IMR-90 (cell line): ENCODE measurements around the gene STXBP4. TPM values are rescaled to one million over a fixed set of nuclear protein-coding genes. Genes with fewer than 3 reads are reported as not detected.
A peak's percentile ranks its signal among the peaks of the same experiment; 100 is the strongest.

Experiments
- ATAC-seq: fragments of 200-7000 bp; cut with Tn5 transposase; 2 replicates; pipeline ENCODE4 v1.9.1; 2020; ENCODE audit warnings: low read depth, mild to moderate bottlenecking, moderate library complexity
- BruUV-seq: library from RNA; stranded (reverse); fragments of 400-500 nt; replicated peaks from 2 replicates; lab custom pipeline; 2021; lab: Mats Ljungman, UMichigan
- CTCF ChIA-PET: fragments of 300-600 bp; formaldehyde crosslinking; extraction: SDS; loops from one replicate; lab custom pipeline; 2021; ENCODE audit warnings: antibody characterized with exemption; lab: Yijun Ruan, JAX
- POLR2A ChIA-PET: fragments of 300-600 bp; sonication (Branson Sonifier 250); formaldehyde crosslinking; loops from one replicate; lab custom pipeline; 2022; ENCODE audit warnings: antibody characterized with exemption; ENCODE audit not compliant: unreplicated experiment; lab: Charles Lee
- DNase-seq: peaks from one replicate; pipeline ENCODE4 v3.0.0; 2013
- H2AFZ ChIP-seq: replicated peaks from 2 replicates; pipeline ENCODE3; 2013; ENCODE audit warnings: low read length, mild to moderate bottlenecking; ENCODE audit not compliant: poor library complexity
- H2AK5ac ChIP-seq: 2 replicates; pipeline ENCODE4 v1.6.1; 2013; ENCODE audit warnings: low read depth, low read length, inconsistent platforms
- H2AK9ac ChIP-seq: replicated peaks from 2 replicates; pipeline ENCODE3; 2013; ENCODE audit warnings: mild to moderate bottlenecking, low read depth, low read length, moderate library complexity; ENCODE audit not compliant: poor library complexity
- H2BK120ac ChIP-seq: 2 replicates; pipeline ENCODE4 v1.6.1; 2013; ENCODE audit warnings: low read depth, low read length, inconsistent platforms
- H2BK15ac ChIP-seq: 3 replicates; pipeline ENCODE4 v1.6.1; 2013; ENCODE audit warnings: low read depth, low read length, inconsistent platforms
- H2BK20ac ChIP-seq: 2 replicates; pipeline ENCODE4 v1.6.1; 2013; ENCODE audit warnings: low read depth, mild to moderate bottlenecking, inconsistent platforms, low read length, moderate library complexity
- H2BK5ac ChIP-seq: 2 replicates; pipeline ENCODE4 v1.6.1; 2013; ENCODE audit warnings: mild to moderate bottlenecking, low read depth, low read length, inconsistent platforms; ENCODE audit not compliant: poor library complexity, severe bottlenecking
- H3K14ac ChIP-seq: replicated peaks from 2 replicates; pipeline ENCODE4 v1.6.1; 2013; ENCODE audit warnings: low read depth, low read length, inconsistent platforms
- H3K18ac ChIP-seq: 2 replicates; pipeline ENCODE4 v1.6.1; 2013; ENCODE audit warnings: low read depth, low read length, control low read depth
- H3K23ac ChIP-seq: 2 replicates; pipeline ENCODE4 v1.6.1; 2013; ENCODE audit warnings: low read depth, low read length, inconsistent platforms
- H3K27ac ChIP-seq: 2 replicates; pipeline ENCODE4 v1.5.1; 2013; ENCODE audit warnings: mild to moderate bottlenecking, control low read depth, low read length; ENCODE audit not compliant: insufficient read depth
- H3K27me3 ChIP-seq: 2 replicates; pipeline ENCODE4 v1.6.1; 2013; ENCODE audit warnings: low read length; ENCODE audit not compliant: control insufficient read depth, insufficient read depth
- H3K36me3 ChIP-seq: 2 replicates; pipeline ENCODE4 v1.6.1; 2013; ENCODE audit warnings: low read length, mixed read lengths; ENCODE audit not compliant: control insufficient read depth, insufficient read depth
- H3K4ac ChIP-seq: 2 replicates; pipeline ENCODE4 v1.6.1; 2013; ENCODE audit warnings: low read depth, low read length, inconsistent platforms
- H3K4me1 ChIP-seq: 2 replicates; pipeline ENCODE4 v1.6.1; 2013; ENCODE audit warnings: low read length, mixed read lengths; ENCODE audit not compliant: control insufficient read depth, insufficient read depth
- H3K4me2 ChIP-seq: 2 replicates; pipeline ENCODE4 v1.6.1; 2013; ENCODE audit warnings: low read depth, mild to moderate bottlenecking, control low read depth, low read length, moderate library complexity
- H3K4me3 ChIP-seq: 2 replicates; pipeline ENCODE4 v1.5.1; 2013; ENCODE audit warnings: low read depth, mild to moderate bottlenecking, control low read depth, low read length, moderate library complexity; ENCODE audit not compliant: insufficient read depth
- H3K56ac ChIP-seq: 2 replicates; pipeline ENCODE4 v1.6.1; 2013; ENCODE audit warnings: low read length, inconsistent platforms; ENCODE audit not compliant: insufficient read depth; ENCODE audit errors: extremely low read depth
- H3K79me1 ChIP-seq, 2 experiments: 2 replicates each; pipeline ENCODE4 v1.6.1; 2013; ENCODE audit warnings: low read length in 2 of 2, inconsistent platforms in 1 of 2, low read depth in 1 of 2
- H3K9ac ChIP-seq: 2 replicates; pipeline ENCODE4 v1.6.1; 2013; ENCODE audit warnings: low read depth, low read length, control low read depth
- H3K9me1 ChIP-seq: 2 replicates; pipeline ENCODE4 v1.6.1; 2013; ENCODE audit warnings: low read length, inconsistent platforms; ENCODE audit not compliant: insufficient read depth
- H3K9me3 ChIP-seq: 2 replicates; pipeline ENCODE4 v1.6.1; 2013; ENCODE audit warnings: low read length; ENCODE audit not compliant: control insufficient read depth, insufficient read depth
- H4K20me1 ChIP-seq: 2 replicates; pipeline ENCODE4 v1.6.1; 2013; ENCODE audit warnings: low read length, inconsistent platforms; ENCODE audit not compliant: insufficient read depth
- H4K5ac ChIP-seq: 2 replicates; pipeline ENCODE4 v1.6.1; 2013; ENCODE audit warnings: mild to moderate bottlenecking, low read depth, low read length, control low read depth
- H4K8ac ChIP-seq, 2 experiments: 2 replicates each; pipeline ENCODE4 v1.6.1; 2013; ENCODE audit warnings: low read depth in 2 of 2, low read length in 2 of 2, control low read depth in 1 of 2, inconsistent platforms in 1 of 2
- H4K91ac ChIP-seq: 2 replicates; pipeline ENCODE4 v1.6.1; 2013; ENCODE audit warnings: low read depth, low read length, inconsistent platforms; ENCODE audit not compliant: insufficient read depth
- BHLHE40 ChIP-seq: fragments of 150-350 bp; IDR thresholded peaks from 2 replicates; pipeline ENCODE4 v1.6.1; 2016; ENCODE audit warnings: mild to moderate bottlenecking, low read depth, low read length
- CEBPB ChIP-seq: IDR thresholded peaks from 2 replicates; pipeline ENCODE4 v1.6.1; 2012; ENCODE audit warnings: low read depth, low read length, improper control_type of control experiment
- CHD1 ChIP-seq: IDR thresholded peaks from 2 replicates; pipeline ENCODE4 v1.6.1; 2012; ENCODE audit warnings: low read depth, low read length, improper control_type of control experiment
- CTCF ChIP-seq: conservative IDR thresholded peaks from 2 replicates; pipeline ENCODE4 v1.5.1; 2012; ENCODE audit warnings: mild to moderate bottlenecking, low read depth, low read length, improper control_type of control experiment
- ELK1 ChIP-seq: fragments of 150-350 bp; IDR thresholded peaks from 2 replicates; pipeline ENCODE4 v1.6.1; 2016; ENCODE audit warnings: low read depth, mild to moderate bottlenecking, low read length, moderate library complexity, borderline replicate concordance
- FOS ChIP-seq: fragments of 150-350 bp; IDR thresholded peaks from 2 replicates; pipeline ENCODE4 v1.6.1; 2016; ENCODE audit warnings: low read depth, low read length
- MAFK ChIP-seq: IDR thresholded peaks from 2 replicates; pipeline ENCODE4 v1.6.1; 2012; ENCODE audit warnings: low read depth, low read length, improper control_type of control experiment
- MXI1 ChIP-seq: IDR thresholded peaks from 2 replicates; pipeline ENCODE4 v1.6.1; 2012; ENCODE audit warnings: low read depth, mild to moderate bottlenecking, low read length, moderate library complexity, borderline replicate concordance
- NFE2L2 ChIP-seq: fragments of 150-350 bp; IDR thresholded peaks from 2 replicates; pipeline ENCODE4 v1.6.1; 2016; ENCODE audit warnings: low read depth, mild to moderate bottlenecking, low read length
- RAD21 ChIP-seq: IDR thresholded peaks from 2 replicates; pipeline ENCODE4 v1.6.1; 2012; ENCODE audit warnings: low read length, improper control_type of control experiment
- RCOR1 ChIP-seq: IDR thresholded peaks from 2 replicates; pipeline ENCODE4 v1.6.1; 2012; ENCODE audit warnings: mild to moderate bottlenecking, low read length, improper control_type of control experiment; ENCODE audit not compliant: insufficient replicate concordance
- RFX5 ChIP-seq: IDR thresholded peaks from 2 replicates; pipeline ENCODE4 v1.8.0; 2012; ENCODE audit warnings: low read depth, mild to moderate bottlenecking, low read length, moderate library complexity
- SMC3 ChIP-seq: fragments of 150-350 bp; IDR thresholded peaks from 2 replicates; pipeline ENCODE4 v1.6.1; 2016; ENCODE audit warnings: low read depth, mild to moderate bottlenecking, antibody characterized with exemption, low read length, moderate library complexity
- USF2 ChIP-seq: fragments of 150-350 bp; IDR thresholded peaks from 2 replicates; pipeline ENCODE4 v1.6.1; 2017; ENCODE audit warnings: mild to moderate bottlenecking, antibody characterized with exemption, low read length, low read depth
- whole genome bisulfite sequencing, 2 experiments: methylation state at CpG; one replicate each; pipeline versions ENCODE4 v1.1.5 to v1.1.7; 2013; ENCODE audit warnings: missing lambda C conversion rate in 2 of 2; ENCODE audit not compliant: insufficient read length in 1 of 2; ENCODE audit errors: extremely low coverage in 2 of 2; 5-methylcytosine and 5-hydroxymethylcytosine counted together
- dilution Hi-C: fragments of 300-500 bp; cut with HindIII; formaldehyde crosslinking; loops from one replicate; pipeline ENCODE4 v1.14.3; 2018; ENCODE audit warnings: low sequenced_read_pairs; ENCODE audit not compliant: unreplicated experiment
- in situ Hi-C: fragments of 300-500 bp; cut with MboI; formaldehyde crosslinking; loops from 3 replicates; pipeline ENCODE4 v1.14.3; 2019; ENCODE audit warnings: low sequenced_read_pairs, inconsistent platforms, mixed read lengths
- intact Hi-C: fragments of 100-400 bp; cut with micrococcal nuclease; formaldehyde crosslinking; loops from 2 replicates; pipeline ENCODE4 v1.10.0; 2022
- polyA plus RNA-seq, 3 experiments: library from polyadenylated mRNA; depleted of rRNA; stranded (reverse); fragments of >200 nt; gene quantifications; 2 replicates each; pipeline ENCODE4 v1.2.3, GENCODE V29; 2012; ENCODE audit warnings: low replicate concordance in 1 of 3
- total RNA-seq: library from RNA; depleted of rRNA; stranded (reverse); fragments of >200 nt; gene quantifications from 2 replicates; pipeline ENCODE4 v1.2.3, GENCODE V29; 2012

The STXBP4 gene
- total and polyA plus RNA-seq, 2 of the 4 experiments (the other 2 are of a cell fraction) = 4.1 to 20.4 TPM

GRCh38 chr17:55090079-55090492, 121.5 kb downstream of the STXBP4 start:
- Histone ChIP-seq H4K8ac (peak overlapping the region in 1 of 2 experiments; percentile 32; a peak in 1 of 4 replicates), H3K56ac (no peak overlapping the region), H2AK5ac (no peak overlapping the region), H3K27ac (no peak overlapping the region), H3K9me1 (no peaks in the 10 kb centered on the region), H3K27me3 (no peaks in the 10 kb centered on the region), H4K20me1 (no peaks in the 10 kb centered on the region), H3K4ac (no peak overlapping the region), H3K14ac (no peak overlapping the region), H4K91ac (no peak overlapping the region; the same call in 1 of the 2 replicates), H3K79me1 (no peaks in the 10 kb centered on the region; a peak in 1 of 4 replicates), H2BK20ac (no peak overlapping the region), H2BK120ac (no peak overlapping the region), H3K4me1 (peaks cover 5% of the 10 kb centered on the region), H3K9me3 (no peaks in the 10 kb centered on the region), H3K18ac (no peak overlapping the region), H2BK15ac (no peak overlapping the region), H2AK9ac (no peak overlapping the region), H3K23ac (no peak overlapping the region), H3K9ac (no peak overlapping the region), H3K4me3 (no peak overlapping the region), H4K5ac (no peak overlapping the region), H3K36me3 (no peaks in the 10 kb centered on the region), H3K4me2 (no peak overlapping the region), H2BK5ac (no peak overlapping the region), H2AFZ (no peak overlapping the region)
- DNase-seq (peak; percentile 18), ATAC-seq (no peak)
- dilution Hi-C loops (no loop called here), in situ Hi-C loops (no loop called here), intact Hi-C loops (no loop called here)
- TF ChIP-seq NFE2L2 (peak; percentile 92), CEBPB (no peak), MAFK (peak; percentile 73), CTCF (no peak), FOS (no peak), BHLHE40 (no peak), SMC3 (no peak), CHD1 (no peak), MXI1 (no peak), RAD21 (no peak), ELK1 (no peak), RFX5 (no peak), RCOR1 (no peak), USF2 (no peak)
- no TSS peak for BruUV-seq
- ChIA-PET POLR2A (no interaction called here), CTCF (no interaction called here)
- WGBS, 2 experiments = no CpG with 5 or more reads among the region's 3 CpGs
